Erythroblast (primary cell): Measurements from ENCODE around the gene PIEZO2.

ENCODE experiments used
- DNase-seq, 2 experiments: peaks; one replicate each; lab custom pipeline; 2025; lab: John Stamatoyannopoulos, UW
- GATA1 ChIP-seq: IDR thresholded peaks from 2 replicates; pipeline ENCODE4 v1.6.1; 2011; ENCODE audit warnings: low read depth, mild to moderate bottlenecking, control low read depth, low read length, moderate library complexity
- POLR2A ChIP-seq: IDR thresholded peaks from 2 replicates; pipeline ENCODE4 v1.6.1; 2011; ENCODE audit warnings: mild to moderate bottlenecking, low read length

PIEZO2 gene

DNA sequence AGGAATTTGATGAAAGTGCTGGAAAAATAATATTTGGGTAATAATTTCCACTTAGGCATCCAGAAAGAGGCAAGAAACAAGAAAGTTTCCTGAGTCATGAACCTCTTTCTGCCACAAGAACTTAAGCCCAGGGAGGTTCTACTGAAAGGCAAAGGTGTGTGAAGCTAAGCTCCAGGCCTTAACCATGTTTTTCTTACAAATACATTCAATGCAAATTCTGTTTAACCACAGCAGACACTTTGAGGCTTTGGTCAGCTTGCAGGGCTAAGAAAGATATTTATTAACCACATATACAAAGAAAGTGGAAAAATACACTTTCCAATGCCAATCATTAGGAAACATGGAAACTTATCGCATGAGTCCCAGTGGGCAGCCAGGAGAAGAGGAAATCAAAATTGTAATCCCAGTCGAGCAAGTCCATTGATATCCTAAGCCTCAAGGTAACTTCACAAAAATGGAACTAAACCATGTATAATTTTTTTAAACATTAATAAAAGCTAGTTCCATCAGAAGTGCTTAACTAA, 68.3 kb downstream of the PIEZO2 start:
- no peak for TF ChIP-seq POLR2A
- no peak for TF ChIP-seq GATA1
- DNase-seq = no peak

DNA sequence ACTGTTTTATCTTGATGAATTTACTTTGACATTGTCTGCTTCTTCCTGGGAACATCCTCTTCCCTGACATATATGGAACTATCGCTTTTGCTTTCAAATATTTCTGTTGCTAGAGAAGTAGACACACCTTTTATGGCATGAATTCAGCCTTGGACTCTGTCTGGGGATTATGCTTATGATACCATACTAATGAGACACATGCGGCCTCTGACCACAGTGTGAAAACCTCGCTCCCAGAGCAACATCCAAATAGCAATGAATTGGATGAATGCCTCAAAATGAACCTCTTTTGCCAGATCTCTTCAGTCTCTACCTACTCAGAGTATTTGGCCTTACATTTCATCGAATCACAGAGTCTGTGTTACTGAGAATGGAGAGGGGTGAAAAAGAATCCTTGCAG, 70.9 kb downstream of the PIEZO2 start:
- TF ChIP-seq GATA1 = no peak
- no peak for TF ChIP-seq POLR2A
- DNase-seq = no peak

DNA sequence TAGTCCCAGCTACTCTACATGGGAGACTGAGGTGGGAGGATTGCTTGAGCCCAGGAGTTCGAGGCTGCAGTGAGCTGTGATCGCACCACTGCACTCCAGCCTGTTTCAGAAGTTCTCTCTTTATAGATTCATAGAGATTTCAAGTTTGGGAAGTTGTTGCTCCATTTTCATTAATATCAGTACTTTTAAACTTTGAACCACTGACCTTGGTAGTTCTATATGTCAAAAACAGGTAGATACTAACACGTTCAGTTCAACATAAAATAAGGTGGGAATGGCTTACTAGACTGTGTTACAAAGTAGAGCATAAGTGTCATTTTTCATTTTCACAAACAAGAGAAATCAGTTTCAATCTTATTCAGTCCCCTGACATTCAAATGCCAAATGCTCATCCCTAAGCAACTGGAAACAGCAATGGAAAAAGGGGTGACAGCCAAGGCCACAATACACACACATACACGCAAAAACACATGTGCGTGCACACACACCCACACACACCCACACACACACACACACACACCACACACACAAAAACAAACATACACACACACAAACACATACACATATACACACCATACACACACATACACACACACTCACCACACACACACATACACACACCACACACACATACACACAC, 71.7 kb downstream of the PIEZO2 start:
- DNase-seq = no peak
- TF ChIP-seq POLR2A (no peak), GATA1 (no peak)

DNA sequence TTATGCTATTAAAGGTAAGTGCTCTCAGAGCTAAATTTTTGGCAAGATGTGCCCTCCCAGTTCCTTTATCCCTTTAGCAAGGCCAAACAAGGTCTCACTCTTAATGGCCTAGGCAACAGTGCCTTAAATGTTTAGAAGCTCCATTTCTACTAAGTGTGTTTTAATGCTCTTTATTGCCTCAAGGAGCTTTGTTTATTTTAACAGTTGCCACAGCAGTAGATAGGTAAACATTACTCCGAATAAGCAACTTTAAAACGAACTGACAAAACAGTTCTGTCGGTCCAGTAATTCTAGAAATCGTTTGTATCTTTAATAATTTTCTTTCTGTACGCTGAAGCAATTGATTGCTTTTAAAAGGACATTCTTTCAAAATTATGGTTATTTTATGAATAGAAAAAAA, 74.5 kb downstream of the PIEZO2 start:
- no peak for TF ChIP-seq POLR2A
- TF ChIP-seq GATA1 = no peak
- DNase-seq = no peak

DNA sequence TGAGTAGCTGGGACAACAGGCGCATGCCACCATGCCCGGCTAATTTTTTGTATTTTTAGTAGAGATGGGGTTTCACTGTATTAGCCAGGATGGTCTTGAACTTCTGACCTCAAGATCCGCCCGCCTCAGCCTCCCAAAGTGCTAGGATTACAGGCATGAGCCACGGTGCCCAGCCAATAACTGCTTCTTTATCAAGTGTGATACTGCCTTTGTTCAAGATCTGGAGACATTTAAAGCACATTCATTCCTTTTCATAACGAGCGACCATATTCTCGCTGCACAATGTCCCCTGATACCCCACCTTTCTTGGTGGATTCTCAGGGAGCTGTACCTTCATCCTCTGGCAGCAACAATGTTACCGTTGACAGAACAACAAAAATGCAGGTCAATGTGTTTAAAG, 75.4 kb downstream of the PIEZO2 start:
- TF ChIP-seq GATA1 (no peak), POLR2A (no peak)

DNA sequence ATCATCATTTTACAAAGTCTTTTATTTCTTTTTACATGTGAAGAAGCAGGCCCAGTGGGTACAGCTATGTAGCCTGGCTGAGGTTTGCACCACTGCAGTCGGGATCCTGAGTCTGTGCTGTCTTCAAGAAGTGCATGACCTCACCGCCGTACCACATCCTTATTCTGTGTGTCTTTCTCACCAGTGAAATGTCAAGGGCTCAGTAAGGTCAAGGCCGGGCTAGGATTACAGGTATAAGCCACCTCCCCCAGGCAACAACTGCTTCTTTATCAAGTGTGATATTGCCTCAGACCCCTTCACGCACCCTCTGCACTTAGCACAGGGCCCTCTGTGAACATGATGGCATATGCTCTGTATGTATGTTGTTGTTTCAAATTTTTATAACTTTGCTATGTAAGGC, 76.7 kb downstream of the PIEZO2 start:
- no peak for TF ChIP-seq POLR2A
- TF ChIP-seq GATA1 = no peak
- no peak for DNase-seq

More for the DNA sequence above, 75.4 kb downstream of the PIEZO2 start:
- DNase-seq = no peak

DNA sequence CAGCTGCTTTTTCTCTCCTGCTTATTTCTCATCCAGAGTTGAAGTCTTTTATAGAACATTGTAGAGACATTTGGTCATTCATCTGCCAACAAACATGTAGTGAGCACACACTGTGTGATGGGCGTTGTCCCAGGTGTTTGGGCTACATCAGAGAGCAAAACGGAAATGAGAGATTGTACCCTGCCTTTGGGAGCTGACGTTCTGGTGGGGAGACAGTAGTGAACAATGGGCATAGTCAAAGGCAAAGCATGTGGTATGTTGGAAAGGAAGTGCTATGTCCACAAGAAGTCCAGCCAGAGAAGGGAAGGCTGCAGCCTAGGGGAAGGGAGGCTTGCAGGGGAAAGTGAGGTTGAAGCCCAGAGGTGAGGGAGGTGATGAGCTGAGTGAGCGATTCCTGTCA, 78.1 kb downstream of the PIEZO2 start:
- TF ChIP-seq GATA1 (no peak), POLR2A (no peak)
- DNase-seq = no peak

DNA sequence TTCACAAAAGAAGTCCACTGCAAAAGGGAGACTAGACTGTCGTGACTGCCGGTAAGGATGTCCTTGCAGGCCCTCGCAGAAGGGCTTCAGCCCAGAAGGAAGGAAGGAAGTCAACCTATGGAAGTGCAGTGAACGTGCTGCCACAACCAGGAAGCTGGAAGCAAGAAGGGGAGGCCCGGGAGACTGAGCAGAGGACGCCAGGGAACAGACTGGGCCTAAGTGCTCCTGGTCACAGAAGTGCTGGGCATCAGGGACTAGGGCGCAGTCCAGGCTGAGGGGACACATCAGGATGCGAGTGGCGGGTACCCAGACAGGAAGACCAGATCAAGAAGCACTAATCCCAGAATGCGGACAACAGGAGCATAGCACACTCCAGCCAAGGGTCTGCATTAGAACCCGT, 78.8 kb downstream of the PIEZO2 start:
- DNase-seq = no peak
- no peak for TF ChIP-seq POLR2A

DNA sequence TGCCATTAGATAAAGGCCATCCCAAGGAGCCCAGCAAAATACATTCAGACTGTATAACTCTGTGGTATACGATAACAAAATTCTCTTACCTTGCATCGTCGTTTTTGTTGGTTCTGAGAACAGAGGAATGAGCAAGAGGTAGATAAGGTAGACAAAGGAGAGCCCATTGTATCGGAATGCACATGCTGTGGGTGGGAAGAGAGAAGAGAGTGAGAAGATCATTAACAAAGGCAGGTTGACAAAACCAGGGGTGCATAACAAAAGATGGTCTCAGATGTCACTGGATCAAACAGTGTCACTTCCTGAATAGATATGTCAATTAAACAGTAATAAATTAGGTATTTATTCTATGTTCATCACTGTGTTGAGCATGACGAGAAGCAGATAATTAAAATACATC, 83.3 kb downstream of the PIEZO2 start:
- DNase-seq = no peak
- no peak for TF ChIP-seq GATA1

DNA sequence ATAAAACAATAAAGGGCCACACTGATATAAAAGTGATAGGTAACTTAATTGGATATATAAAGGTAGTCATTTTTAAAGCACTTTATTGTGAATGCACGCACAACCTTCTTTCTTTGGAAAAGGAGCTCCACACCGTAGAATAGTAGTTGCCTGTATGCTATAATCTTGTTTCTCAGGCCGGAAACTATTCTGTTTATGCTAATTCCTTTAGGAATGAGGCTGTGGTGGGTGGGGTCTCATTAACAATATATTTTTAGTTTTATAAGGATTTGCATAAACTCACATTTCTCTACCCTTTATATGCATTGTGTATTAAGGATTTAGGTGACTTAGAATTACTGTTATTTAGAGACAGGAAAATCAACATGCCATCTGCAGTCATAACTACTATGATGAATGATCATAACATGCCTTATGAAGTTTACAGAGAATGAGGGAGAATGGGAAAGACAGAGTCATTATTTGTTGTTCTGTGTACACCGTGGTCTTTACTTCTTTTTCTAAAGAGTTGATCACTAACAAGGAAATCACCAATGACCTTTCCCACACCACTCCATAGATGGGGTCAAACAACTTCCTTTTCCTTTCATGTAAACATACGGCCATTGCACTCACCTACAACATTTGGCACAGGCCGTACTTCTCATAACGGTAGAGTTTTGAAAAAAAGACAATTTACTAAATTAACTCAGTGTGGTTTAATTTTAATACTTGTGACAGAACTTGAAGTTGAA, 84.5 kb downstream of the PIEZO2 start:
- TF ChIP-seq GATA1 (no peak), POLR2A (no peak)
- no peak for DNase-seq

DNA sequence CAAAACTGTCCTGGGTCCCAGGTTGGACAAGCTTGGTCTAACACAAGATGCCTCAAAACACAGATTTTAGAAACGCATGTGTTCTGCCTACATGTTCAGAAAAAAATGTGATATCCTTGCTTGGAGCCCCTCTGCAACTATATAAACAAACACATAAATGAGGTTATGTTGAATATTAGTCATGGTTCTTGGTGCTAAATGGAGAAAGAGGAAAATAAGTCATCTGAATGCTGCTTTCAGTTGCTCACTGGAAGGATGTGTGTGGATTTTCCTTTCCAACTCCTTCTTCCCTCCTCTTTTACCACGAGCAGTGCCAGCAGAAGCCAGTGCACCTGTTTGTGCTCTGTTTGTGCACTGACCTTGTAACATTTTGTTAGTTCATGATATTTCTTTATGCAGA, 85.3 kb downstream of the PIEZO2 start:
- DNase-seq = no peak
- no peak for TF ChIP-seq POLR2A
- no peak for TF ChIP-seq GATA1

DNA sequence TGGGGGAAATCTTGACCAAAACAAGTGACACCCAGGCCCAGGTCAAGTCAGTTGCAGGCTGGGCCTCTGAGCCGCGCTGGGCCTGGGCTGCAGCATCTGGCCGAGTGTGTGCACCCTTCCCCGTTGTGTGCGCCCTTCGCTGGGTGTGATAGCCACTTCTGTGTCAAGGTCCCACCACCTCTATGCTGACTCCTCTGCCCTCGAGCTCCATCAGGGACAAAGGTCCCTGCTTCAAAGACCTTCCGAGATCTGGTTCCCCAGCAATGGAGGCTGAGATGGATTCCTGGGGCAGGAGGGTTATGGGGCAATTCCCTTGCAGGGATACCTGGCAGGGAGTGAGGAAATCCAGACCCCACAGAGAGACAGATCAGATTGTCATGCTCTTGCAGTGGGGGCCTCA, 93.6 kb downstream of the PIEZO2 start:
- no peak for DNase-seq
- TF ChIP-seq GATA1 = no peak
- no peak for TF ChIP-seq POLR2A

DNA sequence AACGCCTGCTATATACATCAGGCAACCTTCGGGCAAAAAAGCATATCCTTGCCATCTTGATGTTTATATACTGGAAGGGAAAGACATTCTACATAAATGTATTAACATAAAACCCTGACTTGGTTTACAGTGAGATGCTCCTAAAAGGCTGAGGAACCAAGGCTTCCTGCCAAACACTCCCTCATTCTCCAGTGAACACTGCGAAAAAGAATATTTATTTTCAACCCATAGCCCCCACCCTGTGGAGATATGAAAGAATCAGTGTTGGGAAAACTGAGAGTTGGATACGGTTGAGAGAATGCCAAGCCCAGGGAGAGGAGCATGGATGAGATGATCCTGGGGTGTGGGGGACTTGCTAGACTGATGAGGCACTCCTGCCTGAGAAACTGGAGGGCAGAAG, 94.9 kb downstream of the PIEZO2 start:
- TF ChIP-seq POLR2A = no peak
- TF ChIP-seq GATA1 = no peak
- DNase-seq = no peak

DNA sequence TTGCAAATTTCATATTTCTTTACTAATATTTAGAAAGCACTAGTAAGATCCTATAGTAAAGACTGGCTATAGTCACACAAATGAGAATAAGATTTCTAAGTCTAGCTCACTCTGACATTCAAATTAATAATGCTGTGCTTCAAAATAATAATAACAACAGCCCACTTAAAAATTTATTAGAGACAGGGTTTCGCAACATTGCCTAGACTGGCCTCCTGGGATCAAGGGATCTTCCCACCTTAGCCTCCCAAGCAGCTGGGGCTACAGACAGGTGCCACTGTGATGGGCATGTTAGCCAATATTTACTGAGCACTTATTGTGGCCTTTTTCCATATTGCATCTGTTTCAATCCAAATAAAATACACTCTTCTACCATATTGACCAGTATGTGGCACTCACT, 96.1 kb downstream of the PIEZO2 start:
- TF ChIP-seq GATA1 (no peak), POLR2A (no peak)
- no peak for DNase-seq

DNA sequence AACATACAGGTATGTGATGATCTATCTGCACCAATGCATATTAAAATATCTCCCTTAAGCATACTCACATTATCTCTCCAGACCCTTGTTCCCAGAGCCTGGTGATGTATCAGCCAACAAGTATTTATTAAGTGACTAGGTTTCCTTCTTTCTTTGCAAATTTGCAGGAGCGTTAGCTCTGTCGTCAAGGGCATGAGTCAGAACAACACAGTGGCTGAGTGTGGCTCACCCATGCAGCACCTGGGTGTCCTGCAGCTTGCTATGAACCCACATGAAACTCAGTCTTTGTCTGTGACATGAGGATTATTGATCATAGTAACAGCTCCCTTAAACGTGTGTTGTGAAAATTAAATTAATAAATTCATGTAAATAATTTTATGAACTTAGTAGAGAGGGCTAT, 96.6 kb downstream of the PIEZO2 start:
- no peak for DNase-seq
- TF ChIP-seq GATA1 (no peak), POLR2A (no peak)

DNA sequence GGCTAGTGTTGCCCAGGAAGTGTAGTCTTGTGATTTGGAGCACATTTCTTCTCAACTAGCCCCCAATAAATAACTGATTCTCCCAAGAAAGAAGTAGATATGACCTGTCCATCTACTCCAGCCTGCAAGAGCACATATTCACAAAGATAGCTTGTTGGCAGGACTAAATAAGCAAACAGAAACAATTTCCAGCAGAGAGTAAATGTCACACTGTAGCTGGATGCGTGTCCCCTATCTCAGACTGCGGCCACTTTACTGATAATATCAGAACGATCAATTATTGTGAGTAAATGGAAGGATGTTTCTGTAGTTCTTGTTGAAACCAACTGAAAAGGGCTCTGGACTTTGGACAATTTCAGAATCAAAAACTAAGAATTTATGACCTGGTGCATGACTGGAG, 97.9 kb downstream of the PIEZO2 start:
- TF ChIP-seq GATA1 (no peak), POLR2A (no peak)

DNA sequence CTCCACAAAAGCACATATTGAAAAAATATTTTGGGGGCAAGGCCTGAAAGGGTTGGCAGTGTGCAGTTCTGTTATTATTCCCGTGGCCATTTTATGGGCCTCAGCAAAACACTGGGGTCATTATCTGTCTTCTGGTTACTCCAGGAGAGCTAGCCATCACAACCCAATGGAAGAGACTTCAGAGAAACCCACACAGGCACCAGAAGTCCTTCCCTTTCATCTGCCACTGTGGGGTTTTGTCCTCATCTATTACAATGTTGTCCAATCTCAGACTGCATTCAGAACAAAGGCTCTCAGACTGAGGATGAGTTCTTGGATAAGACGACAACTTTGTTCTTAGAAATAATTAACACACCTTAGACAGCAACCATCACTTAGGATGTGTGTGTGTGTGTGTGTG, 98.4 kb downstream of the PIEZO2 start:
- no peak for TF ChIP-seq POLR2A
- no peak for TF ChIP-seq GATA1
- no peak for DNase-seq

More for the DNA sequence above, 97.9 kb downstream of the PIEZO2 start:
- DNase-seq = no peak
